GM19035 (cell line): ENCODE measurements around the gene HSFY1.
"Not testable (repeated sequence)": the region's sequence is repeated elsewhere in the genome, so short reads cannot be mapped to it uniquely, and the experiment has no call there.

Experiments used
- ATAC-seq: cut with Tn5 transposase; IDR thresholded peaks from one replicate; pipeline ENCODE4 v1.9.1; 2021; ENCODE audit not compliant: unreplicated experiment

The HSFY1 gene, protein sequence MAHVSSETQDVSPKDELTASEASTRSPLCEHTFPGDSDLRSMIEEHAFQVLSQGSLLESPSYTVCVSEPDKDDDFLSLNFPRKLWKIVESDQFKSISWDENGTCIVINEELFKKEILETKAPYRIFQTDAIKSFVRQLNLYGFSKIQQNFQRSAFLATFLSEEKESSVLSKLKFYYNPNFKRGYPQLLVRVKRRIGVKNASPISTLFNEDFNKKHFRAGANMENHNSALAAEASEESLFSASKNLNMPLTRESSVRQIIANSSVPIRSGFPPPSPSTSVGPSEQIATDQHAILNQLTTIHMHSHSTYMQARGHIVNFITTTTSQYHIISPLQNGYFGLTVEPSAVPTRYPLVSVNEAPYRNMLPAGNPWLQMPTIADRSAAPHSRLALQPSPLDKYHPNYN

DNA sequence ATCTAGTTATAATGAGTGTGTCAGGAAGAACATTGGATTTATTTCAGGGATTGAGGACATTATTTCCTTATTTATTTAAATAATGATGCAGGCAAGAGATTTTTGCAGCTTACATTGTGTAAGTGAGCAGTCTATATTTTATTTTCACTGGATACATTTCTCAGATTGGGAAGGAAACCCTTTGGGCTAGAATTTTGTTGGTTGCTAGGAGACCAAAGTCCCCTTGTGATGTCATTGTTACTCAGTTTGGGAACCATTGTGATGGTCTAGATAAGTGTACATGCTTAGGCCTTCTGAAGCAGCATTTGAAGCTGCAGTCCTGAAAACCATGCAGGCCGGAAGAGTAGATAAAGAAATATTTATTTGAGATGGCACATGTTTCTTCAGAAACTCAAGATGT is at the start of gene HSFY1:
Gene HSFY1 (plus strand): TSS at position 301 of the 400 bp plus-strand sequence. CDS start 68 bp downstream, at position 369.
- ATAC-seq: not testable (repeated sequence)

DNA sequence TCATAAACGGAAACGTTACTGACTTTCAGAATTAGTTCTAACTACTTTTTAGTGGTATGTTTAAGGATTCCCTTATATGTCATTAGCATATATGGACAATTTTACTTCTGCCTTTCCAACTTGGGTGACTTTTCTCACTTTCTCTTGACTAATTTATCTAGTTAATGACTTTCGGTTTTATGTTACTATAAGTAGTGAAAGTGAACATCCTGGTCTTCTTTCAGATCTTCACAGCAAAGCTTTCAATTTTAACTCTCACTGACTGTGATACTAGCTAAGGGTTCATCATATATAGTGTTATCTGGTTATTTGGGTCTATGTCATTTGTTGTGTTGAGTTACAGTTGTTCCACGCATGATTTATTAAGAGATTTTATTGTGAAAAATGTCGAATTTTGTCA is 42.3 kb upstream of the HSFY1 start:
- not testable (repeated sequence) for ATAC-seq

DNA sequence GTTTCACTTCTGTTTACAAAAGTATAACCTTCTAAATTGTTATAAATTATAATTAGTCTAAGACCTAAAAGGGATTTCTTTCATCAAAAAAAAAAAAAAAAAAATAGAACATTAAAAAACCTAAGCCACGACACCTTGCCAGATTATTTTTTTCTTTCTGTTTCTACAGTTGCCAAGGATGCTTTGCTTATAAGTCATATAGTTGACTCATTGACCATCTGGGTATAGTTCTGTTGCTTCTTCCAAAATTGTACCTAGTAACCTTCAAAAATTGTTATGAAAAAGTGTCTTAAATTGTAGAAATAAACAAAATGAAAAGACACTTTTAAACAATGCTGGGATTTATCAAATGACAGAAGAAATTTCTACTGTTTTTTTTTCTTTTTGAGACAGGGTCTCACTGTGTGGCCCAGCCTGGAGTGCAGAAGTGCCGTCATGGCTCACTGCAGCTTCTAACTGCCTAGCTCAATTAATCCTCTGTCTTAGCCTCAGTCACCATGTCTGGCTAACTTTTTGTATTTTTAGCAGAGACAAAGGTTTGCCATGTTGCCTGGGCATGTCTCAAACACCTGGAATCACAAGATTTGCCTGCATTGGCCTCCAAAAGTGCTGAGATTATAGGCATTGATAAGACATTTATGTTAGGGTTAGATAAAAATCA is 15.4 kb upstream of the HSFY1 start:
- not testable (repeated sequence) for ATAC-seq

DNA sequence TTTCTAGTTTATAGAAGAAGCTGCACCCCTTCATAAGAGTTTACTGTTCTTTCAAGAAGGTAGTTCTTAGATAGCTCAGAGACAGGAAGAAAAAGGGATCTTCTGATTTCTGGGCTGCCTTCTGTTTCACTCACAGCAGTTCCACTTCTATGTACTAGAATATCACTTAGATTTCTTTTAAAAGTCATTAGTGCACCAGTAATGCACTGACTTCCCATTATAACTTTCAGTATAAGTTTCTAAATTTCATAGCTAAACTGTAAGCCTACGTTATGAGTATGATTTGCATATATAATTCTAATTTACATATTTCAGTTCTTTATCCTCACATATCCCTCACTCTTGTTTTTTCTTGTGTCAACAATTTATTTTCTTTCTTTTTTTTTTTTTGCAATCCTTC is 7.6 kb upstream of the HSFY1 start:
- not testable (repeated sequence) for ATAC-seq

DNA sequence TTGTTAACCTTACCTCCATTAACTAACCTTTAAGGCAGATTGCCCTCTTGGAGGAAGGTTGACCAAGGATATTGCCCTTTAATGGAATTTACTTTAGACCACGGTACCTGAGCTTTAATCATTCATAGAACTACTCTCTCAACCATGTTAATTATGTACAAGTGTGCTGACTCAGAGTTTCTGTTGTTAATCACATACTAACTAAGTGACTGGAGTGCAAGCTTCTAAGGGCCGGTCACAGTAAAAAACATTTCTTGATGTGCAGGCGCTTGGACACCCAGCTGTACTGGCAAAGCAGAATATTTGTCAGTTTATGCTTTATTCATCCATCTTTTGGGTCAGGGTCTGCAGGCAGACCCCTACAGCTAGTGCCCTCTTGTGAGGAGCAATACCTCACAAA is 6.6 kb downstream of the HSFY1 start:
- not testable (repeated sequence) for ATAC-seq

DNA sequence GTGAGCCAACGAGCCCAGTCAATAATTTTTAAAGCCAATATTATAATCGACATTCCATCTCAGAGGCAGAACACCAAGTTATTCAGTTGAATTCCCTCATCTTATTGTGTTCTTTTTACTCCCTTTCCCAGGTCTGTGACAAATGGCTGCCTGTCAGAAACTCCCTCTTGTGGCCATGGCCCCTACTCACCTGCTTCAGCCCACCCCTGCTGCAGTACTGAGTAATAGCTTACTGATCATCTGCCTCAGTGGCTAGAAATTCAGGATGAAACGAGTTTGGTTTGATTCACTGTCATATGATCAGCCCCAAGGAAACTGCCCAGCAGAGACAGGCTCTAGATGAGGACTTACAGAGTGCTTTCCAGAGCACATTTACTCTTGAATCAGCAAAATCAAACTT is 19.4 kb downstream of the HSFY1 start:
- ATAC-seq: not testable (repeated sequence)
